ENCODE measurements around the gene ABCA3.

The ABCA3 gene

GRCh38 chr16:2383501-2383900 is 43.0 kb upstream of the ABCA3 start:
- no peak for TF ChIP-seq CTCF (IDR thresholded peaks at IDR 0.05)
- no peak for DNase-seq (ENCODE audit: low spot score)

GRCh38 chr16:2374644-2375043 is 34.1 kb upstream of the ABCA3 start:
- TF ChIP-seq CTCF (IDR thresholded peaks at IDR 0.05), result no peak
- Histone ChIP-seq H3K4me3 (no peak overlapping the region), H3K27ac (no peak overlapping the region)
- no peak for DNase-seq (ENCODE audit: low spot score)

More at GRCh38 chr16:2383501-2383900, 43.0 kb upstream of the ABCA3 start:
- Histone ChIP-seq H3K27ac (no peak overlapping the region), H3K4me3 (no peak overlapping the region)

- Histone ChIP-seq H3K4me3 (no peak overlapping the region), H3K27ac (no peak overlapping the region)
- TF ChIP-seq CTCF (IDR thresholded peaks at IDR 0.05), result no peak
- no peak for DNase-seq (ENCODE audit: low spot score)
Measured at GRCh38 chr16:2373176-2373575, 32.6 kb upstream of the ABCA3 start.

- no peak for DNase-seq (ENCODE audit: low spot score)
- H3K27ac ChIP-seq, result no peak overlapping the region
- no peak for TF ChIP-seq CTCF (IDR thresholded peaks at IDR 0.05)
- no peak overlapping the region for H3K4me3 ChIP-seq
Measured at GRCh38 chr16:2372684-2373083, 32.2 kb upstream of the ABCA3 start.

GRCh38 chr16:2371421-2371820 is 30.9 kb upstream of the ABCA3 start:
- DNase-seq (ENCODE audit: low spot score), result no peak
- no peak for TF ChIP-seq CTCF (IDR thresholded peaks at IDR 0.05)
- H3K27ac ChIP-seq, result no peak overlapping the region
- no peak overlapping the region for H3K4me3 ChIP-seq

GRCh38 chr16:2370721-2371120 is 30.2 kb upstream of the ABCA3 start:
- TF ChIP-seq CTCF (IDR thresholded peaks at IDR 0.05), result no peak
- Histone ChIP-seq H3K4me3 (no peak overlapping the region), H3K27ac (peak overlapping the region in 1 of 2 donors; percentile 12)
- DNase-seq (ENCODE audit: low spot score), result no peak

GRCh38 chr16:2366660-2367309 is 26.3 kb upstream of the ABCA3 start:
- no peak for DNase-seq (ENCODE audit: low spot score)
- no peak for TF ChIP-seq CTCF (IDR thresholded peaks at IDR 0.05)
- H3K4me3 ChIP-seq, result no peak overlapping the region
- no peak overlapping the region for H3K27ac ChIP-seq

All from coronary artery (tissue), 2 donors.